A549 (cell line): ENCODE results near the gene KCNA10.

Source experiments
- CTCF ChIP-seq: fragments of >200 bp; sonication (Bioruptor Twin); formaldehyde crosslinking; IDR thresholded peaks from 3 replicates; pipeline ENCODE4 v1.5.1; 2016
- ELK1 ChIP-seq: fragments of 150-350 bp; IDR thresholded peaks from 2 replicates; pipeline ENCODE4 v1.6.1; 2014; ENCODE audit warnings: low read depth, mild to moderate bottlenecking, low read length
- EP300 ChIP-seq, 2 experiments: fragments of >200 bp; sonication (Bioruptor Twin); formaldehyde crosslinking; IDR thresholded peaks; 2 replicates in 1 of 2; 3 replicates in 1 of 2; pipeline ENCODE4 v1.6.1; 2016 to 2017
- JUNB ChIP-seq: fragments of >200 bp; sonication (Bioruptor Twin); formaldehyde crosslinking; IDR thresholded peaks from 2 replicates; pipeline ENCODE4 v1.6.1; 2016
- MYC ChIP-seq: IDR thresholded peaks from 2 replicates; pipeline ENCODE4 v1.6.1; 2012; ENCODE audit warnings: mild to moderate bottlenecking, inconsistent platforms, low read length, improper control_type of control experiment, borderline replicate concordance
- RFX5 ChIP-seq: fragments of 450-650 bp; IDR thresholded peaks from 2 replicates; pipeline ENCODE4 v1.7.1; 2014; ENCODE audit warnings: antibody characterized with exemption, mild to moderate bottlenecking, moderate library complexity
- SMC3 ChIP-seq: fragments of >200 bp; sonication (Bioruptor Twin); formaldehyde crosslinking; IDR thresholded peaks from 3 replicates; pipeline ENCODE4 v1.6.1; 2018; ENCODE audit warnings: inconsistent platforms
- USF2 ChIP-seq: fragments of 450-650 bp; IDR thresholded peaks from 2 replicates; pipeline ENCODE4 v1.6.1; 2014; ENCODE audit warnings: antibody characterized with exemption
- ZC3H11A ChIP-seq: fragments of 450-650 bp; IDR thresholded peaks from 2 replicates; pipeline ENCODE4 v1.6.1; 2014; ENCODE audit warnings: antibody characterized with exemption, mild to moderate bottlenecking
- ZFP36 ChIP-seq: fragments of 450-650 bp; IDR thresholded peaks from 2 replicates; pipeline ENCODE4 v1.6.1; 2014; ENCODE audit warnings: borderline replicate concordance; ENCODE audit not compliant: partially characterized antibody
- ZNF302 ChIP-seq: fragments of 250-450 bp; sonication (Bioruptor Pico); IDR thresholded peaks from 2 replicates; pipeline ENCODE4 v1.9.0; 2021; ENCODE audit warnings: inconsistent platforms, mild to moderate bottlenecking, moderate library complexity

GRCh38 chr1:110478886-110479285, 40.1 kb downstream of the KCNA10 start:
- TF ChIP-seq ZFP36: no peak
- TF ChIP-seq ZNF302 (CRISPR knock-in tag): no peak
- no peak for TF ChIP-seq CTCF
- no peak for TF ChIP-seq JUNB
- no peak for TF ChIP-seq MYC
- TF ChIP-seq SMC3: no peak
- no peak for TF ChIP-seq USF2
- TF ChIP-seq ELK1: no peak
- no peak for TF ChIP-seq RFX5
- TF ChIP-seq ZC3H11A: no peak
- TF ChIP-seq EP300 (IDR thresholded peaks at IDR 0.05): no peak
